SK-N-SH (cell line): ENCODE measurements around the gene PALLD. TPM values are rescaled to one million over a fixed set of nuclear protein-coding genes. Genes with fewer than 3 reads are reported as not detected.

Experiments
- CTCF ChIA-PET: fragments of 300-600, 350-600 bp; formaldehyde crosslinking; extraction: SDS; loops from one replicate; lab custom pipeline; 2021; lab: Yijun Ruan, JAX
- POLR2A ChIA-PET: fragments of 350-600 bp; sonication (Branson Sonifier 250); formaldehyde crosslinking; extraction: SDS; loops from one replicate; lab custom pipeline; 2020; ENCODE audit warnings: antibody characterized with exemption, inconsistent platforms; lab: Yijun Ruan, JAX
- DNase-seq: peaks from one replicate; pipeline ENCODE4 v3.0.0; 2012
- H2AFZ ChIP-seq: fragments of 200-600 bp; sonication (generic); 2 replicates; pipeline ENCODE4 v1.8.1; 2016; ENCODE audit warnings: antibody characterized with exemption, mild to moderate bottlenecking, low read depth
- H3F3A ChIP-seq: fragments of 200-600 bp; sonication (generic); replicated peaks from 2 replicates; pipeline ENCODE3; 2016; ENCODE audit warnings: antibody characterized with exemption, mild to moderate bottlenecking; ENCODE audit not compliant: insufficient read depth
- H3K27ac ChIP-seq, 2 experiments: fragments of 200-500 bp in 1 of 2; fragments of 200-600 bp in 1 of 2; sonication (Bioruptor generic) in 1 of 2; sonication (generic), shearing (Covaris generic) in 1 of 2; 2 replicates each; pipeline versions ENCODE4 v1.5.1 to v1.6.1; 2014 to 2016; ENCODE audit warnings: low read depth in 2 of 2, inconsistent platforms in 1 of 2, low read length in 1 of 2, mild to moderate bottlenecking in 1 of 2, mixed read lengths in 1 of 2
- H3K27me3 ChIP-seq: fragments of 200-600 bp; sonication (generic), shearing (Covaris generic); 2 replicates; pipeline ENCODE4 v1.6.1; 2016; ENCODE audit warnings: mixed run types; ENCODE audit not compliant: insufficient read depth
- H3K36me3 ChIP-seq, 2 experiments: fragments of 200-500 bp in 1 of 2; fragments of 200-600 bp in 1 of 2; sonication (Bioruptor generic) in 1 of 2; sonication (generic) in 1 of 2; replicated peaks in 1 of 2; 2 replicates each; pipeline versions ENCODE3 to v1.5.1; 2014 to 2016; ENCODE audit warnings: low read length in 1 of 2, mild to moderate bottlenecking in 1 of 2; ENCODE audit not compliant: insufficient read depth in 2 of 2, control insufficient read depth in 1 of 2
- H3K4me1 ChIP-seq, 2 experiments: fragments of 200-500 bp in 1 of 2; fragments of 200-600 bp in 1 of 2; sonication (Bioruptor generic) in 1 of 2; sonication (generic), shearing (Covaris generic) in 1 of 2; 2 replicates each; pipeline versions ENCODE4 v1.5.1 to v1.6.1; 2014 to 2016; ENCODE audit warnings: low read depth in 1 of 2, low read length in 1 of 2, mixed run types in 1 of 2; ENCODE audit not compliant: insufficient read depth in 2 of 2, control insufficient read depth in 1 of 2
- H3K4me2 ChIP-seq: fragments of 200-600 bp; sonication (generic), shearing (Covaris generic); 2 replicates; pipeline ENCODE4 v1.6.1; 2017; ENCODE audit warnings: mixed run types
- H3K4me3 ChIP-seq, 2 experiments: fragments of 200-500 bp in 1 of 2; fragments of 200-600 bp in 1 of 2; sonication (Bioruptor generic) in 1 of 2; sonication (generic), shearing (Covaris generic) in 1 of 2; 2 replicates each; pipeline versions ENCODE4 v1.5.1 to v1.8.1; 2014 to 2016; ENCODE audit warnings: low read depth in 2 of 2, inconsistent platforms in 1 of 2, low read length in 1 of 2, mild to moderate bottlenecking in 1 of 2, mixed read lengths in 1 of 2, moderate library complexity in 1 of 2
- H3K79me2 ChIP-seq: fragments of 200-600 bp; sonication (generic); 2 replicates; pipeline ENCODE4 v1.8.1; 2017; ENCODE audit warnings: mild to moderate bottlenecking; ENCODE audit not compliant: insufficient read depth
- H3K9ac ChIP-seq: fragments of 200-600 bp; sonication (generic); 2 replicates; pipeline ENCODE4 v1.6.1; 2017; ENCODE audit warnings: mixed run types
- H3K9me2 ChIP-seq: fragments of 200-600 bp; sonication (generic); 2 replicates; pipeline ENCODE4 v1.6.1; 2017; ENCODE audit warnings: mixed run types
- H3K9me3 ChIP-seq: fragments of 200-600 bp; sonication (generic); 2 replicates; pipeline ENCODE4 v1.6.1; 2017; ENCODE audit warnings: mixed run types, mild to moderate bottlenecking, moderate library complexity
- H4K20me1 ChIP-seq: fragments of 200-600 bp; sonication (generic); 2 replicates; pipeline ENCODE4 v1.6.1; 2017; ENCODE audit warnings: mild to moderate bottlenecking, mixed run types; ENCODE audit not compliant: insufficient read depth
- ELF1 ChIP-seq: IDR thresholded peaks from 2 replicates; pipeline ENCODE4 v1.4.0; 2012
- EZH2phosphoT487 ChIP-seq: fragments of 200-600 bp; sonication (generic); IDR thresholded peaks from 2 replicates; pipeline ENCODE4 v1.6.1; 2017; ENCODE audit warnings: low read depth, mixed run types, mild to moderate bottlenecking, antibody characterized with exemption, moderate library complexity, borderline replicate concordance
- FOXJ3 ChIP-seq: sonication (generic); formaldehyde crosslinking; IDR thresholded peaks from 2 replicates; pipeline ENCODE4 v1.5.1; 2020; ENCODE audit warnings: mild to moderate bottlenecking, missing genetic modification reagents
- FOXM1 ChIP-seq: IDR thresholded peaks from 2 replicates; pipeline ENCODE4 v1.4.0; 2012; ENCODE audit warnings: low read depth, mild to moderate bottlenecking
- GATA2 ChIP-seq: sonication (generic); formaldehyde crosslinking; IDR thresholded peaks from 2 replicates; pipeline ENCODE4 v1.5.0; 2020; ENCODE audit warnings: mild to moderate bottlenecking, missing genetic modification reagents
- IRF3 ChIP-seq: fragments of 150-350 bp; IDR thresholded peaks from 2 replicates; pipeline ENCODE4 v1.6.1; 2016; ENCODE audit warnings: mild to moderate bottlenecking, low read depth, low read length
- JUND ChIP-seq: IDR thresholded peaks from 2 replicates; pipeline ENCODE4 v1.4.0; 2012
- MAX ChIP-seq: IDR thresholded peaks from 2 replicates; pipeline ENCODE4 v1.4.0; 2012; ENCODE audit warnings: low read depth
- NFIC ChIP-seq: IDR thresholded peaks from 2 replicates; pipeline ENCODE4 v1.4.0; 2012; ENCODE audit warnings: borderline replicate concordance
- RXRA ChIP-seq: IDR thresholded peaks from 2 replicates; pipeline ENCODE4 v1.4.0; 2012; ENCODE audit warnings: low read depth, mild to moderate bottlenecking, borderline replicate concordance
- SIN3A ChIP-seq: IDR thresholded peaks from 2 replicates; pipeline ENCODE4 v1.6.1; 2012; ENCODE audit warnings: low read depth, mild to moderate bottlenecking, low read length, moderate library complexity, borderline replicate concordance
- TCF12 ChIP-seq: IDR thresholded peaks from 2 replicates; pipeline ENCODE4 v1.4.0; 2012
- USF2 ChIP-seq: fragments of 150-350 bp; IDR thresholded peaks from 2 replicates; pipeline ENCODE4 v1.6.1; 2017; ENCODE audit warnings: antibody characterized with exemption, low read length, low read depth, borderline replicate concordance
- ZBTB33 ChIP-seq: IDR thresholded peaks from 2 replicates; pipeline ENCODE4 v1.4.0; 2012; ENCODE audit warnings: low read depth, borderline replicate concordance
- WGBS: methylation state at CpG from one replicate; pipeline ENCODE4 v1.1.6; 2017; ENCODE audit warnings: low lambda C conversion rate; 5-methylcytosine and 5-hydroxymethylcytosine counted together
- polyA plus RNA-seq, 3 experiments: library from polyadenylated mRNA; depleted of rRNA; stranded (reverse); fragments of >200 nt; gene quantifications; 2 replicates each; pipeline ENCODE4 v1.2.3, GENCODE V29; 2012

PALLD gene
- polyA plus RNA-seq, 1 of the 3 experiments (the other 2 are of a cell fraction): 33.0 TPM

GRCh38 chr4:168555437-168555836 is 58.6 kb downstream of the PALLD start:
- Histone ChIP-seq H3K36me3 (no peaks in the 10 kb centered on the region), H3K9ac (no peak overlapping the region), H3K79me2 (no peaks in the 10 kb centered on the region), H3K4me1 (peaks cover 7 to 42% of the 10 kb centered on the region in 2 experiments), H3K9me3 (no peaks in the 10 kb centered on the region), H3K27ac (no peak overlapping the region), H3K9me2 (no peaks in the 10 kb centered on the region), H3K4me3 (no peak overlapping the region), H3F3A (peaks cover 22% of the 10 kb centered on the region), H4K20me1 (no peaks in the 10 kb centered on the region), H3K27me3 (no peaks in the 10 kb centered on the region), H3K4me2 (no peak overlapping the region), H2AFZ (no peak overlapping the region)
- TF ChIP-seq TCF12: no peak
- no peak for TF ChIP-seq NFIC
- no peak for TF ChIP-seq MAX
- TF ChIP-seq EZH2phosphoT487: no peak
- TF ChIP-seq RXRA: no peak
- no peak for TF ChIP-seq JUND
- no peak for TF ChIP-seq ELF1
- no peak for TF ChIP-seq USF2
- no peak for TF ChIP-seq GATA2
- TF ChIP-seq FOXJ3 (CRISPR knock-in tag): no peak
- TF ChIP-seq IRF3: no peak
- no peak for TF ChIP-seq FOXM1
- DNase-seq: no peak
- 96% methylated on average over 5 of the region's 5 CpGs for WGBS
- POLR2A ChIA-PET: no interaction called here
- CTCF ChIA-PET: no interaction called here

- peaks cover 19% of the 10 kb centered on the region for H3F3A ChIP-seq
- POLR2A ChIA-PET: no interaction called here
- H3K4me3 ChIP-seq: no peak overlapping the region
- H3K4me1 ChIP-seq: peaks cover 8 to 57% of the 10 kb centered on the region in 2 experiments; a peak in 3 of 4 replicates
- no peaks in the 10 kb centered on the region for H3K36me3 ChIP-seq
- H3K4me2 ChIP-seq: peak overlapping the region; percentile 36; the same call in 1 of the 2 replicates
- no peak overlapping the region for H2AFZ ChIP-seq
- no peak for DNase-seq
- no peaks in the 10 kb centered on the region for H3K79me2 ChIP-seq
- H3K27ac ChIP-seq: peak overlapping the region in 1 of 2 experiments; percentile 66; a peak in 3 of 4 replicates
- no peaks in the 10 kb centered on the region for H3K9me2 ChIP-seq
- CTCF ChIA-PET: interaction anchor here (0.7 to 1.4 kb wide), 2 partner anchors 43 to 56 kb away, joined by 3 read pairs; no protein-coding TSS in a partner anchor
- no peaks in the 10 kb centered on the region for H3K27me3 ChIP-seq
- no peaks in the 10 kb centered on the region for H4K20me1 ChIP-seq
- TF ChIP-seq ZBTB33 (no peak), SIN3A (no peak)
- no peaks in the 10 kb centered on the region for H3K9me3 ChIP-seq
- WGBS: 96% methylated on average over 3 of the region's 3 CpGs
- H3K9ac ChIP-seq: no peak overlapping the region
Observed at GRCh38 chr4:168557658-168558057, 60.8 kb downstream of the PALLD start.
